Thyroid gland (tissue), 4 donors: ENCODE data around the gene TMEM43.
"Not testable (repeated sequence)": the region's sequence is repeated elsewhere in the genome, so short reads cannot be mapped to it uniquely, and the experiment has no call there.

Experiments
- POLR2A ChIP-seq, 2 donors: fragments of 450-650 bp; IDR thresholded peaks; one replicate each; pipeline ENCODE4 v1.6.1; 2017; ENCODE audit warnings: antibody characterized with exemption in 2 of 2, mild to moderate bottlenecking in 2 of 2, moderate library complexity in 1 of 2
- TF ChIP-seq, protein P1 (sequence below), 6 experiments: fragments of 200-600 bp in 3 of 6; fragments of 450-650 bp in 3 of 6; sonication (generic) in 3 of 6; IDR thresholded peaks; one replicate each; pipeline ENCODE4 v1.5.1; 2016 to 2019; ENCODE audit warnings: antibody characterized with exemption in 6 of 6, mild to moderate bottlenecking in 2 of 6, inconsistent platforms in 1 of 6, moderate library complexity in 1 of 6

- TF ChIP-seq, protein P1, sequence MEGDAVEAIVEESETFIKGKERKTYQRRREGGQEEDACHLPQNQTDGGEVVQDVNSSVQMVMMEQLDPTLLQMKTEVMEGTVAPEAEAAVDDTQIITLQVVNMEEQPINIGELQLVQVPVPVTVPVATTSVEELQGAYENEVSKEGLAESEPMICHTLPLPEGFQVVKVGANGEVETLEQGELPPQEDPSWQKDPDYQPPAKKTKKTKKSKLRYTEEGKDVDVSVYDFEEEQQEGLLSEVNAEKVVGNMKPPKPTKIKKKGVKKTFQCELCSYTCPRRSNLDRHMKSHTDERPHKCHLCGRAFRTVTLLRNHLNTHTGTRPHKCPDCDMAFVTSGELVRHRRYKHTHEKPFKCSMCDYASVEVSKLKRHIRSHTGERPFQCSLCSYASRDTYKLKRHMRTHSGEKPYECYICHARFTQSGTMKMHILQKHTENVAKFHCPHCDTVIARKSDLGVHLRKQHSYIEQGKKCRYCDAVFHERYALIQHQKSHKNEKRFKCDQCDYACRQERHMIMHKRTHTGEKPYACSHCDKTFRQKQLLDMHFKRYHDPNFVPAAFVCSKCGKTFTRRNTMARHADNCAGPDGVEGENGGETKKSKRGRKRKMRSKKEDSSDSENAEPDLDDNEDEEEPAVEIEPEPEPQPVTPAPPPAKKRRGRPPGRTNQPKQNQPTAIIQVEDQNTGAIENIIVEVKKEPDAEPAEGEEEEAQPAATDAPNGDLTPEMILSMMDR (IDR thresholded peaks at IDR 0.05): not testable (repeated sequence)
- TF ChIP-seq POLR2A (IDR thresholded peaks at IDR 0.05): not testable (repeated sequence)
These were observed 37.4 kb upstream of the TMEM43 start for GRCh38 chr3:14087461-14087860.
